SU-DHL-6 (cell line): Measurements from ENCODE around the gene ADAR.

Experiments
- H2AFZ ChIP-seq: fragments of 200-600 bp; sonication (generic); 2 replicates; pipeline ENCODE4 v1.6.1; 2014; ENCODE audit warnings: low read depth, mild to moderate bottlenecking, moderate library complexity, mixed read lengths, antibody characterized with exemption, low read length; ENCODE audit not compliant: severe bottlenecking
- H3F3A ChIP-seq: fragments of 200-600 bp; shearing (Covaris generic); 2 replicates; pipeline ENCODE4 v1.6.0; 2016; ENCODE audit warnings: antibody characterized with exemption, mild to moderate bottlenecking; ENCODE audit not compliant: insufficient read depth
- H3K27ac ChIP-seq: fragments of 200-600 bp; sonication (generic); 2 replicates; pipeline ENCODE4 v1.5.1; 2016; ENCODE audit warnings: low read depth, mild to moderate bottlenecking, low read length, moderate library complexity, mixed read lengths
- H3K27me3 ChIP-seq: fragments of 200-600 bp; sonication (generic), shearing (Covaris generic); 2 replicates; pipeline ENCODE4 v1.6.0; 2014; ENCODE audit warnings: mild to moderate bottlenecking, low read length
- H3K36me3 ChIP-seq: fragments of 200-600 bp; sonication (generic); 2 replicates; pipeline ENCODE4 v1.6.1; 2014; ENCODE audit warnings: mild to moderate bottlenecking, low read length, mixed read lengths
- H3K4me2 ChIP-seq: fragments of 300-600, 200-600 bp; shearing (Covaris generic), sonication (generic); 2 replicates; pipeline ENCODE4 v1.6.0; 2014; ENCODE audit warnings: low read length, low read depth, mild to moderate bottlenecking; ENCODE audit not compliant: poor library complexity, severe bottlenecking
- H3K4me3 ChIP-seq: fragments of 200-600 bp; sonication (generic); 2 replicates; pipeline ENCODE4 v1.5.1; 2014; ENCODE audit warnings: antibody characterized with exemption, low read length, mild to moderate bottlenecking, mixed read lengths; ENCODE audit not compliant: insufficient read depth, poor library complexity, severe bottlenecking
- H3K79me2 ChIP-seq: fragments of 200-600 bp; sonication (generic); 2 replicates; pipeline ENCODE4 v1.6.1; 2014; ENCODE audit warnings: mild to moderate bottlenecking, low read length, moderate library complexity; ENCODE audit not compliant: insufficient read depth
- H3K9ac ChIP-seq: fragments of 200-600 bp; sonication (generic); 2 replicates; pipeline ENCODE4 v1.7.0; 2014; ENCODE audit warnings: mild to moderate bottlenecking, low read length
- H3K9me2 ChIP-seq: fragments of 200-600 bp; sonication (generic); replicated peaks from 2 replicates; pipeline ENCODE4 v1.6.1; 2014; ENCODE audit warnings: low read length; ENCODE audit not compliant: insufficient read depth
- H3K9me3 ChIP-seq: fragments of 200-600 bp; sonication (generic); 2 replicates; pipeline ENCODE4 v1.6.1; 2014; ENCODE audit warnings: low read length, mixed read lengths; ENCODE audit not compliant: insufficient read depth
- H4K20me1 ChIP-seq: fragments of 200-600 bp; sonication (generic); 2 replicates; pipeline ENCODE4 v1.6.1; 2014; ENCODE audit warnings: low read depth, mild to moderate bottlenecking, antibody characterized with exemption, low read length, moderate library complexity, mixed read lengths
- CTCF ChIP-seq: fragments of 200-600 bp; sonication (generic); IDR thresholded peaks from one replicate; pipeline ENCODE4 v1.5.1; 2017; ENCODE audit warnings: antibody characterized with exemption, mild to moderate bottlenecking, low read length, moderate library complexity; ENCODE audit not compliant: insufficient read depth, poor library complexity, severe bottlenecking
- EZH2phosphoT487 ChIP-seq: fragments of 200-600 bp; sonication (generic), shearing (Covaris generic); conservative IDR thresholded peaks from 2 replicates; pipeline ENCODE4 v1.6.1; 2018; ENCODE audit warnings: mild to moderate bottlenecking, antibody characterized with exemption, low read length, moderate library complexity, mixed read lengths

ADAR gene

GRCh38 chr1:154567386-154568156 lies 40.4 kb downstream of the ADAR start, which contains the start of gene CHRNB2:
Gene CHRNB2, plus strand, starts transcription at chr1:154567778. Its CDS starts 267 bp downstream, at chr1:154568045.
- Histone ChIP-seq H3K9me3 (no peaks in the 10 kb centered on the region), H3K4me2 (peak within 1 kb of the TSS; percentile 21), H3K9ac (no peak within 1 kb of the TSS), H2AFZ (no peak within 1 kb of the TSS), H3F3A (no peaks in the 10 kb centered on the region), H3K27me3 (no peaks in the 10 kb centered on the region), H3K9me2 (no peaks in the 10 kb centered on the region), H3K27ac (no peak within 1 kb of the TSS), H3K36me3 (no peaks in the 10 kb centered on the region), H4K20me1 (no peaks in the 10 kb centered on the region), H3K79me2 (no peaks in the 10 kb centered on the region), H3K4me3 (no peak within 1 kb of the TSS)
- TF ChIP-seq EZH2phosphoT487 (no peak), CTCF (no peak)

GRCh38 chr1:154565876-154566275 lies 42.1 kb downstream of the ADAR start:
- no peaks in the 10 kb centered on the region for H3K36me3 ChIP-seq
- no peak overlapping the region for H3K27ac ChIP-seq
- H3K9ac ChIP-seq, result no peak overlapping the region
- H3K4me2 ChIP-seq, result no peak overlapping the region
- no peak overlapping the region for H2AFZ ChIP-seq
- no peaks in the 10 kb centered on the region for H3K9me3 ChIP-seq
- H3K27me3 ChIP-seq, result no peaks in the 10 kb centered on the region
- H4K20me1 ChIP-seq, result no peaks in the 10 kb centered on the region
- H3K4me3 ChIP-seq, result no peak overlapping the region
- no peaks in the 10 kb centered on the region for H3F3A ChIP-seq
- H3K9me2 ChIP-seq, result no peaks in the 10 kb centered on the region
- no peak for TF ChIP-seq EZH2phosphoT487
- no peak for TF ChIP-seq CTCF
- H3K79me2 ChIP-seq, result no peaks in the 10 kb centered on the region

- H3K27me3 ChIP-seq, result no peaks in the 10 kb centered on the region
- H3K9ac ChIP-seq, result peak overlapping the region; percentile 75
- TF ChIP-seq EZH2phosphoT487, result no peak
- TF ChIP-seq CTCF, result peak; percentile 74
- peaks cover 25% of the 10 kb centered on the region for H3K79me2 ChIP-seq
- H3F3A ChIP-seq, result no peaks in the 10 kb centered on the region
- no peaks in the 10 kb centered on the region; the same call in 1 of the 2 replicates for H4K20me1 ChIP-seq
- H3K9me2 ChIP-seq, result no peaks in the 10 kb centered on the region
- H3K4me2 ChIP-seq, result peak overlapping the region; percentile 75
- H3K36me3 ChIP-seq, result 0 out of 2 replicates have a peak, but pooled peaks cover 5% of the 10 kb centered on the region
- no peaks in the 10 kb centered on the region for H3K9me3 ChIP-seq
- peak overlapping the region; percentile 61 for H3K27ac ChIP-seq
- peak overlapping the region; percentile 77 for H3K4me3 ChIP-seq
- H2AFZ ChIP-seq, result peak overlapping the region; percentile 87
These were observed 48.4 kb downstream of the ADAR start for GRCh38 chr1:154559466-154560044.
